Measurements from ENCODE around the gene BMF.

DNA sequence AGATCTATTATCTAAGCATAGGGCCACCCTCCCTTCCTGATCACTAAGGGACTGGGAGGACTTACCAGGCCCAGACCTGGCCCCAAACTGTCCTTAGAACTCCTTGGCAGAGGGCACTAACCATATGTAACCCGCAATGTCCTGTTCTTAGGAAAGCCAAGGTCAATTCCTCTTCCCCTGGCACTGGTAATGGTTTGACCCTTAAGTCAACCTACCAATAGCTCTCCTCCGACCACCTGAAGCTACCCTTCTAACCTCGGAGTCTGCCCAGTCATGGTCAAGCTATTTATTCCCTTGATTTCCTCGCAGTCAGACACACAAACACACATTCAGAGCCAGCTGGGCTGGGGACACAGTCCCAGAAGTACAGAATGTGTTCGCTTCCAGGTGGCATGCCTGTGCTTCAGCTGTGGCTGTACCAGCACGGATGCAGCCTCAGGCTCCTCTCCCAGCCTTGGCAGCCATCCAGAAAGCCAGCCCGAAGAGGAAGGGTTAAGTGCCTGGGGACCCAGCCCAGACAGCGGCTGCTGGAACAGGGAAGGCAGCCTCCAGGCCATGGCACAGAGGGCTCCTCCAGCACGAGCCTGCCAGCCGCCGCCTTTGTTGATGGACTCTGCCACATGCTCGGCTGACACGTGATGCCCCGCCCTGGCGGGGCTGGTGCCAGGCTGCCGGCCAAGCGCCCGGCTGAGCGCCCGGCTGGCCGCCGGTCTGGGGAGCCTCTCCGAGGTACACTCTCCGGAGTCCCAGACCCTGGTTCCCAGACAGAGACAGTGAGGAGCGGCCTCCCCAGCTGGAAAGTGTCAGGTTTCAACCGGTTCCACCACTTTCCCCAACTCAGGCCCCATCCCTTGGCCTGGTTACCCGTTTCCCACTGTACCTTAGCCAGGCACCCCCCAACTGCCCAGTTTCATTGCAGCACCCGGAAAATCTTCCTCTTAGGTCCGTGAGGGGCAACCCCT lies 5.5 kb downstream of the BMF start:
- TF ChIP-seq, protein P1, sequence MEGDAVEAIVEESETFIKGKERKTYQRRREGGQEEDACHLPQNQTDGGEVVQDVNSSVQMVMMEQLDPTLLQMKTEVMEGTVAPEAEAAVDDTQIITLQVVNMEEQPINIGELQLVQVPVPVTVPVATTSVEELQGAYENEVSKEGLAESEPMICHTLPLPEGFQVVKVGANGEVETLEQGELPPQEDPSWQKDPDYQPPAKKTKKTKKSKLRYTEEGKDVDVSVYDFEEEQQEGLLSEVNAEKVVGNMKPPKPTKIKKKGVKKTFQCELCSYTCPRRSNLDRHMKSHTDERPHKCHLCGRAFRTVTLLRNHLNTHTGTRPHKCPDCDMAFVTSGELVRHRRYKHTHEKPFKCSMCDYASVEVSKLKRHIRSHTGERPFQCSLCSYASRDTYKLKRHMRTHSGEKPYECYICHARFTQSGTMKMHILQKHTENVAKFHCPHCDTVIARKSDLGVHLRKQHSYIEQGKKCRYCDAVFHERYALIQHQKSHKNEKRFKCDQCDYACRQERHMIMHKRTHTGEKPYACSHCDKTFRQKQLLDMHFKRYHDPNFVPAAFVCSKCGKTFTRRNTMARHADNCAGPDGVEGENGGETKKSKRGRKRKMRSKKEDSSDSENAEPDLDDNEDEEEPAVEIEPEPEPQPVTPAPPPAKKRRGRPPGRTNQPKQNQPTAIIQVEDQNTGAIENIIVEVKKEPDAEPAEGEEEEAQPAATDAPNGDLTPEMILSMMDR (IDR thresholded peaks at IDR 0.05; ENCODE audit: low read depth, low read length) = no peak
- no peak for TF ChIP-seq EZH2phosphoT487 (IDR thresholded peaks at IDR 0.05; ENCODE audit: low read depth)
